ES-I3 (cell line): ENCODE data around the gene DBH.

Experiments
- H3K36me3 ChIP-seq: 2 replicates; pipeline ENCODE4 v1.6.1; 2013; ENCODE audit warnings: mild to moderate bottlenecking, low read length, control low read depth, moderate library complexity; ENCODE audit not compliant: insufficient read depth
- H3K4me1 ChIP-seq: 2 replicates; pipeline ENCODE4 v1.6.1; 2013; ENCODE audit warnings: mild to moderate bottlenecking, control low read depth, low read length; ENCODE audit not compliant: insufficient read depth
- H3K9ac ChIP-seq: 2 replicates; pipeline ENCODE4 v1.6.1; 2013; ENCODE audit warnings: low read depth, mild to moderate bottlenecking, low read length, moderate library complexity
- H3K9me3 ChIP-seq: 2 replicates; pipeline ENCODE4 v1.6.1; 2013; ENCODE audit warnings: mild to moderate bottlenecking, low read length, moderate library complexity; ENCODE audit not compliant: control insufficient read depth, insufficient read depth

The DBH gene

GRCh38 chr9:133680250-133680975, 44.2 kb downstream of the DBH start:
- Histone ChIP-seq H3K36me3 (no peaks in the 10 kb centered on the region), H3K9ac (no peak overlapping the region), H3K9me3 (no peaks in the 10 kb centered on the region), H3K4me1 (no peaks in the 10 kb centered on the region)

GRCh38 chr9:133680976-133681657, 45.0 kb downstream of the DBH start:
- Histone ChIP-seq H3K9me3 (no peaks in the 10 kb centered on the region), H3K9ac (no peak overlapping the region), H3K36me3 (no peaks in the 10 kb centered on the region), H3K4me1 (no peaks in the 10 kb centered on the region)

- Histone ChIP-seq H3K9ac (no peak overlapping the region), H3K9me3 (no peaks in the 10 kb centered on the region), H3K36me3 (no peaks in the 10 kb centered on the region), H3K4me1 (no peaks in the 10 kb centered on the region)
Observed at GRCh38 chr9:133681658-133682306, 45.6 kb downstream of the DBH start.

GRCh38 chr9:133682818-133683585, 46.8 kb downstream of the DBH start:
- Histone ChIP-seq H3K36me3 (no peaks in the 10 kb centered on the region), H3K9ac (no peak overlapping the region), H3K9me3 (no peaks in the 10 kb centered on the region), H3K4me1 (no peaks in the 10 kb centered on the region)

DNA sequence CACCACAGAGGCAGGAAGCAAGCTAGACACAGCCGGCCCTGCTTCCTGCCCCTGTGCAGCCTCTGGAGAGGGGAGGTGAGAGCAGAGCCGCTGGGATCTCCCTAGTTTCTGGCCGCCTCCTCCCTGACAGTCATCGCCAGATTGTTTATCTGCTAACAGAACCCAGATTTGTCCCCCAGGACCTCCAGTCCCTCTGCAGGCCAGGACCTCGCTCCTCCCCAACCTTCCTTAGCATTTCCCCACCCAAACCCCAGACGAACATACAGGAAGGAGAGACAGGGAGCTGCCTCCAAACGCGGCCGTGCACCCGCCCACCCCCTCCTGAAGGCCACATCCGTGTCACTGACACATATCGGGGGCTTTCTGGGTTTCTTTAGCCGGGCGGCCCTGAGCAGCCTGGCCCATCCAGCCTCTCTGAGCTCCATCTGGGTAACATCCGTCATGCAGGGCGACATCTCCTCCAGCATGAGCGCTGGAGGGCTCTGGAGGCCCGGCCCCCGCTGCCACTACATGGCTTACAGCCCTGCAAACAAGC, 47.5 kb downstream of the DBH start:
- Histone ChIP-seq H3K4me1 (no peaks in the 10 kb centered on the region), H3K36me3 (no peaks in the 10 kb centered on the region), H3K9me3 (no peaks in the 10 kb centered on the region), H3K9ac (no peak overlapping the region)

GRCh38 chr9:133684121-133684935, 48.2 kb downstream of the DBH start:
- H3K4me1 ChIP-seq = no peaks in the 10 kb centered on the region
- no peak overlapping the region for H3K9ac ChIP-seq
- no peaks in the 10 kb centered on the region for H3K36me3 ChIP-seq
- no peaks in the 10 kb centered on the region for H3K9me3 ChIP-seq

- no peaks in the 10 kb centered on the region for H3K4me1 ChIP-seq
- no peaks in the 10 kb centered on the region for H3K36me3 ChIP-seq
- H3K9me3 ChIP-seq = no peaks in the 10 kb centered on the region
- H3K9ac ChIP-seq = no peak overlapping the region
Observed at GRCh38 chr9:133684936-133685361, 48.8 kb downstream of the DBH start.

DNA sequence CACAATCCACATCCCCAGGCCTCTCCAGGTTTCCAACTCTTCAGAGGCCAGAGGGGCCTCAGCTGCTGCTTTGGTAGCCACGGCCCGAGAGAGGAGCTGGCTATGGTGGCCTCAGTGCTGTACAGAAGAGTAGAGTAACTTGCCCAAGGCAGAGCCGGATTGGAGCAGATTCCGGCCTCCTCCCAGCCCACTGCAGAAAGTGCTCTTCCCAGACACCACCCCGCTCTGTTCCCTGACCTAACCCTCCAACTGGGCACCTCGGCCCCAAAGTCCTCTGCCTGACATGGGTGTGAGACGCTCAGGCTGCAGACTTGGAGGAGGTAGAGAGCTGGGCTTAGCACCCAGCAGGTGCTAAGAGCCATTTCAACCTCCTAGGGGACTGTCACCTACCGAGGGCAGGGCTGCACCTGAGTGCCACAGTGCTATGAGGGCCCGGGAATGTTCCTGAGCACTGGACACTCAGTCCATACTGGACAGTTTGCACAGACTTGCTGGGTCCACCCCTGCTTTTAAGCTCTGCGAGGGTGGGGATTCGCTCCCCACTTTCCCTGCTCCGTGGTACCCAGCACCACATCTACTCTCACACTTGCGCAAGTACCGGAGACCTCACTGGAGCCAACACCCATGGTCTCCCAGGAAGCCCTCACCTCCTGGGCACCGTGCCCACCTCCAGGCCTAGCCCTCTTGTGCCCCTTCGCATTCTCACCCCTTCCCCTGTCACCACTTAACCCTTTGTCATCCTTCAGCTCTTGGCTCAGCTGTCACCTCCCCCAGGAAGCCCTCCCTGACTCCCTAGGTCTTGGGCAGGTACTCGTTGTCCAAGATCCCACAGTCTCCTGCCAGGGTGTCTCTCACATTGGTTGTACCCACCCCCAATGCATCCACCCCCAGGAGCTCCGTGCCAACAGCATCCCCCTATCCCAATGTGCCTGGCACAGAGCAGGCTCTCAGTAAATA, 49.8 kb downstream of the DBH start:
- Histone ChIP-seq H3K4me1 (no peaks in the 10 kb centered on the region; the same call in 1 of the 2 replicates), H3K9ac (no peak overlapping the region), H3K36me3 (no peaks in the 10 kb centered on the region), H3K9me3 (no peaks in the 10 kb centered on the region)

GRCh38 chr9:133686642-133687575, 50.7 kb downstream of the DBH start:
- Histone ChIP-seq H3K9ac (no peak overlapping the region), H3K4me1 (no peaks in the 10 kb centered on the region; the same call in 1 of the 2 replicates), H3K36me3 (no peaks in the 10 kb centered on the region), H3K9me3 (no peaks in the 10 kb centered on the region)

GRCh38 chr9:133687856-133688761, 51.9 kb downstream of the DBH start:
- Histone ChIP-seq H3K9ac (no peak overlapping the region), H3K4me1 (no peaks in the 10 kb centered on the region; the same call in 1 of the 2 replicates), H3K36me3 (no peaks in the 10 kb centered on the region)

DNA sequence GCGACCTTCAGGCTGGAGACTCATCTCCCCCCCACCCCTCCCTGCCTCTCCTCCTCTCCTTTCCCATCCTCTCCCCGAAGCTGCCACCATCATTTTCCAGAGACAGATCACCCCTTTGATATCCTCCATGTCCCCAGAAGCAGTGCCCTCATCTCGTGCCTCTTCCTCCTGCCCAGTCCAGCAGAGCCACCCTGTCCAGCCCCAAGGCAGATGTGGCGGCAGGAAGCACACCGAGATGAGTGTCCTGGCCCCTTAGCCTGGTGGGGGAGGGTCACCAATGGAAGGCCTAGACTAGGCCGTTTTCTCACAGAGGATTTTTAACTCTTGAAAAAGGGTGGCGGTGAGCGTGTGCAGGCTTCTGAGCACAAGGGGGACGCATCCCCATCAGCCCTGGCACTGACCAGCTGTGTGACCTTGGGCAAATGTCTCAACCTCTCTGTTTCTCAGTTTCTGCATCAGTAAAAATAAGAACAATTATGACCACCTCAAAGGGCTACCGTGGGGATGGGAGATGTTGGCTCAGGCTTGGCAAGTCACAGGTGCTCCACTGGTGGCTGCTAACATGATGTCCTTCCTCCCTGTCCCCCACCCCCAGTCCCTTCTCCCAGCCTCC, 53.1 kb downstream of the DBH start:
- Histone ChIP-seq H3K9me3 (no peaks in the 10 kb centered on the region), H3K36me3 (no peaks in the 10 kb centered on the region), H3K4me1 (no peaks in the 10 kb centered on the region; the same call in 1 of the 2 replicates), H3K9ac (no peak overlapping the region)

More at GRCh38 chr9:133687856-133688761, 51.9 kb downstream of the DBH start:
- no peaks in the 10 kb centered on the region for H3K9me3 ChIP-seq
